Measurements from ENCODE around the gene ANKRD44.

DNA sequence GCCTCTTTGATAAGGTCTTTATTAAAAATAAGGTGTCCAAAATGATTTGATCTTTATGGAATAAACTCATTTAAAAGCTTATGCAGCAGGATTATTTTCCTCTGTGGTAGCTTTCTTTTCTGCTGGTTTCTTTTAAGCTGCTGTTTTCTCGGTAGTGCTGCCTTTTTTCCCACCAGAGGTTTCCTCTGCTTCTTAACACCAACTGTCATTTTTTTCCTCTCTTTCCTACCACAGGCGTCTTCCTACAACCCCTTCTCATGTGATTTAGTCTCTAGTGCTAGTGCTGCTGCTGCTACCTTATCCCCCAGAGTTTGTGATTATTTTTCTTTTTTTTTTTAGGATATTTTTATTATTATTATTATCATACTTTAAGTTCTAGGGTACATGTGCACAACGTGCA lies 281.9 kb downstream of the ANKRD44 start:
- no peak for TF ChIP-seq GATA2 (IDR thresholded peaks at IDR 0.05; ENCODE audit: low read depth, low read length)
- TF ChIP-seq GATA3 (IDR thresholded peaks at IDR 0.05; ENCODE audit: low read depth, low read length): no peak
